Measurements from ENCODE around the gene CENPN.

GRCh38 chr16:80989801-80990200, 17.2 kb upstream of the CENPN start:
- TF ChIP-seq CTCF (IDR thresholded peaks at IDR 0.05): no peak
- no peak for TF ChIP-seq POLR2A (IDR thresholded peaks at IDR 0.05)

Data from testis (tissue), 2 donors.